HL-60 (cell line): ENCODE results near the gene MUC6.

Experiments
- DNase-seq, 2 experiments: peaks; one replicate each; pipeline ENCODE4 v3.0.0-alpha.2; 2010 to 2020; ENCODE audit warnings: low read depth in 1 of 2, low spot score in 1 of 2
- H3K27ac ChIP-seq: fragments of 250-450 bp; sonication (Bioruptor Pico); replicated peaks from 2 replicates; pipeline ENCODE4 v1.5.1; 2020; ENCODE audit warnings: mild to moderate bottlenecking, moderate library complexity
- H3K27me3 ChIP-seq: fragments of 250-450 bp; sonication (Bioruptor Pico); 2 replicates; pipeline ENCODE4 v1.5.1; 2021; ENCODE audit warnings: mild to moderate bottlenecking, moderate library complexity; ENCODE audit not compliant: insufficient read depth, poor library complexity, severe bottlenecking
- H3K4me3 ChIP-seq: replicated peaks from 2 replicates; pipeline ENCODE4 v1.5.1; 2011; ENCODE audit warnings: mild to moderate bottlenecking, control low read depth, low read length; ENCODE audit not compliant: insufficient read depth
- GABPA ChIP-seq: IDR thresholded peaks from 2 replicates; pipeline ENCODE4 v1.6.1; 2012; ENCODE audit warnings: low read depth
- POLR2AphosphoS5 ChIP-seq: IDR thresholded peaks from 2 replicates; pipeline ENCODE4 v1.6.1; 2012; ENCODE audit warnings: low read depth
- SPI1 ChIP-seq: IDR thresholded peaks from 2 replicates; pipeline ENCODE4 v1.6.1; 2012; ENCODE audit warnings: low read depth, mild to moderate bottlenecking, borderline replicate concordance
- TF ChIP-seq, protein P1 (sequence below): IDR thresholded peaks from one replicate; pipeline ENCODE4 v1.5.1; 2011; ENCODE audit warnings: low read length, control low read depth, inconsistent platforms; ENCODE audit not compliant: insufficient read depth
- TF ChIP-seq, protein P2 (sequence below): IDR thresholded peaks from 2 replicates; pipeline ENCODE4 v1.6.1; 2012; ENCODE audit warnings: low read depth; ENCODE audit not compliant: insufficient replicate concordance

The MUC6 gene

DNA sequence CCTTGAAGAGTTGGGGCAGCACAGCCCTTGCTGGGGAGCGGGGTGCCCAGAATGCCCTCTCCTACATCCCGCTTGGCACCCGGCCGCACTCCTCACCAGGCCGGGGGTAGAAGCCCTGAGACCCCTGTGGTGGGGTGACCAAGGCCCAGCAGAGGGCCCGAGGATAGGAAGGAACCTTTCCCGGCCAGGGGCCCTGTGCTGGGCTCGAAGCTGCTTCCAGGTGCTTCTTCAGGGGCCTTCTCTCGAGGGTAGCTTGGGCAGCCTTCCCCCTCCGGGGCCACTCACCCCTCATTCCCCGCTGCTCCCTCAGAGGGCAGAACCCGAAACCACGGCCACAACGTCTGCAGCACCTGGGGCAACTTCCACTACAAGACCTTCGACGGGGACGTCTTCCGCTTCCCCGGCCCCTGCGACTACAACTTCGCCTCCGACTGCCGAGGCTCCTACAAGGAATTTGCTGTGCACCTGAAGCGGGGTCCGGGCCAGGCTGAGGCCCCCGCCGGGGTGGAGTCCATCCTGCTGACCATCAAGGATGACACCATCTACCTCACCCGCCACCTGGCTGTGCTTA is 38.9 kb upstream of the MUC6 start:
- H3K27me3 ChIP-seq: no peaks in the 10 kb centered on the region
- TF ChIP-seq GABPA (no peak), SPI1 (no peak), POLR2AphosphoS5 (no peak)
- TF ChIP-seq, protein P1, sequence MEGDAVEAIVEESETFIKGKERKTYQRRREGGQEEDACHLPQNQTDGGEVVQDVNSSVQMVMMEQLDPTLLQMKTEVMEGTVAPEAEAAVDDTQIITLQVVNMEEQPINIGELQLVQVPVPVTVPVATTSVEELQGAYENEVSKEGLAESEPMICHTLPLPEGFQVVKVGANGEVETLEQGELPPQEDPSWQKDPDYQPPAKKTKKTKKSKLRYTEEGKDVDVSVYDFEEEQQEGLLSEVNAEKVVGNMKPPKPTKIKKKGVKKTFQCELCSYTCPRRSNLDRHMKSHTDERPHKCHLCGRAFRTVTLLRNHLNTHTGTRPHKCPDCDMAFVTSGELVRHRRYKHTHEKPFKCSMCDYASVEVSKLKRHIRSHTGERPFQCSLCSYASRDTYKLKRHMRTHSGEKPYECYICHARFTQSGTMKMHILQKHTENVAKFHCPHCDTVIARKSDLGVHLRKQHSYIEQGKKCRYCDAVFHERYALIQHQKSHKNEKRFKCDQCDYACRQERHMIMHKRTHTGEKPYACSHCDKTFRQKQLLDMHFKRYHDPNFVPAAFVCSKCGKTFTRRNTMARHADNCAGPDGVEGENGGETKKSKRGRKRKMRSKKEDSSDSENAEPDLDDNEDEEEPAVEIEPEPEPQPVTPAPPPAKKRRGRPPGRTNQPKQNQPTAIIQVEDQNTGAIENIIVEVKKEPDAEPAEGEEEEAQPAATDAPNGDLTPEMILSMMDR: no peak
- TF ChIP-seq, protein P2, sequence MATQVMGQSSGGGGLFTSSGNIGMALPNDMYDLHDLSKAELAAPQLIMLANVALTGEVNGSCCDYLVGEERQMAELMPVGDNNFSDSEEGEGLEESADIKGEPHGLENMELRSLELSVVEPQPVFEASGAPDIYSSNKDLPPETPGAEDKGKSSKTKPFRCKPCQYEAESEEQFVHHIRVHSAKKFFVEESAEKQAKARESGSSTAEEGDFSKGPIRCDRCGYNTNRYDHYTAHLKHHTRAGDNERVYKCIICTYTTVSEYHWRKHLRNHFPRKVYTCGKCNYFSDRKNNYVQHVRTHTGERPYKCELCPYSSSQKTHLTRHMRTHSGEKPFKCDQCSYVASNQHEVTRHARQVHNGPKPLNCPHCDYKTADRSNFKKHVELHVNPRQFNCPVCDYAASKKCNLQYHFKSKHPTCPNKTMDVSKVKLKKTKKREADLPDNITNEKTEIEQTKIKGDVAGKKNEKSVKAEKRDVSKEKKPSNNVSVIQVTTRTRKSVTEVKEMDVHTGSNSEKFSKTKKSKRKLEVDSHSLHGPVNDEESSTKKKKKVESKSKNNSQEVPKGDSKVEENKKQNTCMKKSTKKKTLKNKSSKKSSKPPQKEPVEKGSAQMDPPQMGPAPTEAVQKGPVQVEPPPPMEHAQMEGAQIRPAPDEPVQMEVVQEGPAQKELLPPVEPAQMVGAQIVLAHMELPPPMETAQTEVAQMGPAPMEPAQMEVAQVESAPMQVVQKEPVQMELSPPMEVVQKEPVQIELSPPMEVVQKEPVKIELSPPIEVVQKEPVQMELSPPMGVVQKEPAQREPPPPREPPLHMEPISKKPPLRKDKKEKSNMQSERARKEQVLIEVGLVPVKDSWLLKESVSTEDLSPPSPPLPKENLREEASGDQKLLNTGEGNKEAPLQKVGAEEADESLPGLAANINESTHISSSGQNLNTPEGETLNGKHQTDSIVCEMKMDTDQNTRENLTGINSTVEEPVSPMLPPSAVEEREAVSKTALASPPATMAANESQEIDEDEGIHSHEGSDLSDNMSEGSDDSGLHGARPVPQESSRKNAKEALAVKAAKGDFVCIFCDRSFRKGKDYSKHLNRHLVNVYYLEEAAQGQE: no peak
- H3K4me3 ChIP-seq: no peak overlapping the region
- DNase-seq: no peak
- no peak overlapping the region for H3K27ac ChIP-seq

DNA sequence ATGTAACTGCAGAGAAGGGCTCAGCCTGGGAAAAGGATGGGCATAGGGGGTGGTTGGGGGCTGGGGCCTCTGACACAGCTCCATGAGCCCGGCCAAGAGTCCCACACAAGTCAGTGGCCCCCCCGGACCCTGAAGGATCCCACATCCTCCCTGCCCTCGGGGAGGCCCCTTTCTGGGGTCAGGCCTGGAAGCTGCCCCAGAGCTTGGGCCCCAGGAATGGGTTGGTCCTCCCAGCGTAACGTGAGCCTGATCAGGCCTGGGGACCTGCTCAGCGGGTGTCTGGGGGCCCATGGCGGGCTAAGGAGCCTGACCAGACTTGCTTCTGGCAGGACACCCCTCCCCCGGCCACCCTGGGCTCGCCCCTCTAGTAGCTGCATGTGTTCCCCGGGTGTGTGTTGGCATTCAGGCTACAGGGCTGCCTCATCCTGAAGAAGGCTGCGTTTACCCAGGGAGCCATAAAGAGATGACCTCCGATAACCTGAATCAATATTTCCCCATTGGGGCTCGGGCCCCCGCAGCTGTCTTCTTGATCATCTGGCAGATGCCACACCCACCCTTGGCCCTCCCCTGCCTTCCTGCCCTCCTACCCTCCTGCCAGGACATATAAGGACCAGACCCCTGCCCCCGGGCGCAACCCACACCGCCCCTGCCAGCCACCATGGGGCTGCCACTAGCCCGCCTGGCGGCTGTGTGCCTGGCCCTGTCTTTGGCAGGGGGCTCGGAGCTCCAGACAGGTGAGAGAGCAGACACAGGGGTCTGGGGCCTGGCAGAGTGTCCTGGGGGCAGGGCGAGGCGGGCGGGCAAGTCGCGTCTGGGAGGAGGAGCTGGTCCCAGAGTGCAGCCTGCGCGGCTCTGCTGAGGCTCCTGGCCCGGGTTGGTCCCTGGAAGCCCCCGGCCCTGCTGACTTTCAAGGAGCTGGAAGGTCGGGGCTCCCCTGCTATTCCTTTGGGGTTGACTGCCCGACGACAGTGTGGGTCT is 38.0 kb upstream of the MUC6 start, which contains the start of gene MUC2:
Gene MUC2, plus strand, starts transcription at position 631 of the 978 bp plus-strand sequence.
- Histone ChIP-seq H3K27ac (no peak within 1 kb of the TSS), H3K27me3 (no peaks in the 10 kb centered on the region), H3K4me3 (no peak within 1 kb of the TSS)
- TF ChIP-seq, protein P2: no peak
- no peak for TF ChIP-seq SPI1
- TF ChIP-seq, protein P1: no peak
- DNase-seq: no peak

DNA sequence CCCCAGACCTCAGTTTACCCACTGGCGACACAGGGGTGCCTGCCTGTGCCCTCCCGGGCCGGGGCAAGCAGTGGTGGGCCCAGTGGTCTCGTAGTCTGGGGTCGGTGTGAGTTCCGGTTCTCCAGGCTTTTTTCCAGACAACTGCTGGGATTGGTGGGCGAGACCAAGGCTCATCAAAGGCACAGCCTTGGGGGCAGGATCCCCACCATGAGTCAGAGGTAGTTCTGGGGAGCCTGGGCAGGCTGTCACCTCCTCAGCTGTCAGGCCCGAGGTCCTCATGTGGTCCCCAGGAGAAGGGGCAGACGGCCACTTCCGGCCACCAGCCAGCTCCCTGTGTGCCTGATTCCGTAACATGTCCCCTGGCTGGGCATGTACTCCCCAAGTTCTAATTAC is 37.3 kb upstream of the MUC6 start:
- no peak for TF ChIP-seq GABPA
- no peak for TF ChIP-seq POLR2AphosphoS5
- TF ChIP-seq, protein P1: no peak
- TF ChIP-seq, protein P2: no peak
- no peak for TF ChIP-seq SPI1
- DNase-seq: no peak
- no peaks in the 10 kb centered on the region for H3K27me3 ChIP-seq
- H3K4me3 ChIP-seq: no peak overlapping the region
- no peak overlapping the region for H3K27ac ChIP-seq
